PC-3 (cell line): ENCODE results near the gene ADSS1. TPM values are rescaled to one million over a fixed set of nuclear protein-coding genes. Genes with fewer than 3 reads are reported as not detected.

Experiments used
- ATAC-seq: fragments of 200-7000 bp; cut with Tn5 transposase; 2 replicates; pipeline ENCODE4 v1.9.1; 2020; ENCODE audit warnings: mild to moderate bottlenecking, moderate library complexity
- BruUV-seq: library from RNA; stranded (reverse); fragments of 400-500 nt; replicated peaks from 2 replicates; lab custom pipeline; 2021; lab: Mats Ljungman, UMichigan
- CTCF ChIA-PET: fragments of 300-600 bp; sonication (Branson Sonifier 250); formaldehyde crosslinking; loops from one replicate; lab custom pipeline; 2022; ENCODE audit warnings: antibody characterized with exemption; lab: Charles Lee
- POLR2A ChIA-PET: fragments of 300-600 bp; sonication (Branson Sonifier 250); formaldehyde crosslinking; loops from one replicate; lab custom pipeline; 2022; ENCODE audit warnings: antibody characterized with exemption; ENCODE audit not compliant: unreplicated experiment; lab: Charles Lee
- DNase-seq: peaks from one replicate; pipeline ENCODE4 v3.0.0-alpha.2; 2015
- H2AFZ ChIP-seq: fragments of 300-600 bp; sonication (generic); 2 replicates; pipeline ENCODE4 v1.6.0; 2016; ENCODE audit warnings: antibody characterized with exemption, low read length
- H3F3A ChIP-seq: fragments of 300-600 bp; sonication (generic); one replicate; pipeline ENCODE4 v1.6.0; 2017; ENCODE audit warnings: antibody characterized with exemption, low read length, control low read depth, mild to moderate bottlenecking; ENCODE audit not compliant: unreplicated experiment
- H3K27ac ChIP-seq: fragments of 300-600 bp; sonication (generic); 2 replicates; pipeline ENCODE4 v1.5.1; 2016; ENCODE audit warnings: mild to moderate bottlenecking, low read length
- H3K27me3 ChIP-seq: fragments of 300-600 bp; sonication (generic); 2 replicates; pipeline ENCODE4 v1.6.1; 2016; ENCODE audit warnings: low read length, mixed read lengths
- H3K36me3 ChIP-seq: fragments of 300-600 bp; sonication (generic); 2 replicates; pipeline ENCODE4 v1.6.1; 2016; ENCODE audit warnings: low read depth, mixed run types, low read length, mixed read lengths
- H3K4me1 ChIP-seq: fragments of 300-600 bp; sonication (generic); 2 replicates; pipeline ENCODE4 v1.5.1; 2016; ENCODE audit warnings: low read length; ENCODE audit not compliant: insufficient read depth
- H3K4me2 ChIP-seq: fragments of 300-600 bp; sonication (generic); 2 replicates; pipeline ENCODE4 v1.6.0; 2016; ENCODE audit warnings: low read length
- H3K4me3 ChIP-seq: fragments of 300-600 bp; sonication (generic); 2 replicates; pipeline ENCODE4 v1.5.1; 2016; ENCODE audit warnings: mild to moderate bottlenecking, low read length, mixed read lengths
- H3K79me2 ChIP-seq: fragments of 300-600 bp; sonication (generic); 2 replicates; pipeline ENCODE4 v1.6.1; 2017; ENCODE audit warnings: low read length, mixed read lengths
- H3K9ac ChIP-seq: fragments of 300-600 bp; sonication (generic); 2 replicates; pipeline ENCODE4 v1.6.0; 2016; ENCODE audit warnings: mild to moderate bottlenecking, low read length
- H3K9me2 ChIP-seq: fragments of 300-600 bp; sonication (generic); replicated peaks from 2 replicates; pipeline ENCODE4 v1.6.1; 2016; ENCODE audit warnings: mixed run types, low read length, mixed read lengths
- H3K9me3 ChIP-seq: fragments of 300-600 bp; sonication (generic); 2 replicates; pipeline ENCODE4 v1.6.1; 2016; ENCODE audit warnings: low read length, mixed read lengths
- H4K20me1 ChIP-seq: fragments of 300-600 bp; sonication (generic); 2 replicates; pipeline ENCODE4 v1.6.1; 2016; ENCODE audit warnings: low read length, mixed read lengths
- CTCF ChIP-seq: fragments of 300-600 bp; sonication (generic); conservative IDR thresholded peaks from 2 replicates; pipeline ENCODE4 v1.5.1; 2017; ENCODE audit warnings: antibody characterized with exemption, low read depth, mild to moderate bottlenecking, low read length
- EZH2 ChIP-seq: fragments of 300-600 bp; sonication (generic); IDR thresholded peaks from one replicate; pipeline ENCODE4 v1.6.1; 2017; ENCODE audit warnings: antibody characterized with exemption, mild to moderate bottlenecking, low read length; ENCODE audit not compliant: unreplicated experiment
- EZH2phosphoT487 ChIP-seq: fragments of 300-600 bp; sonication (generic); IDR thresholded peaks from 2 replicates; pipeline ENCODE4 v1.6.1; 2018; ENCODE audit warnings: mild to moderate bottlenecking, antibody characterized with exemption, low read length, borderline replicate concordance
- intact Hi-C: fragments of 100-400 bp; cut with micrococcal nuclease; formaldehyde crosslinking; loops from 2 replicates; pipeline ENCODE4 v1.9.0; 2023
- total RNA-seq: library from RNA; depleted of rRNA; stranded (reverse); fragments of >200 nt; gene quantifications from 2 replicates; pipeline ENCODE4 v1.2.3, GENCODE V29; 2014

ADSS1 gene
- total RNA-seq, 1 experiment from 2014 or later: 7.9 TPM

DNA sequence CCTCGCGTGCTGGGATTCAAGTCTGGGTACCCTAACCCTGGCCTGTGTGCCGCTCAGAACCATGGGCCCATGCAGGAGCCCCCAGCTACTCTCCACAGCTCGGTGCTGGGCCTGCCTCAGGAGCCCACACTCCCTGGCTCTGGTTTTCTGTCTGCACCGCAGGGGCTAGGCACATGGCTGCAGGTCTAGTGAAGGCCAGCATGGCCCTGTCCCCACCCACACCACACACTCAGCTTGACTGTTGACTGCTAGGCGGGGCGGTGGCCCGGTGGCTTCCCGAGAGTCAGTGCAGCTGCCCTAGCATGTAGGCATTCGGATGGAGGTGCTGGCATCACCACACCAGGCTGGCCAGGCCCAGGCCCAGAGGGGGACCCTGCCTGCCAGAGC, 26.7 kb upstream of the ADSS1 start:
- peaks cover 21% of the 10 kb centered on the region for H3K4me1 ChIP-seq
- no peaks in the 10 kb centered on the region for H3K9me3 ChIP-seq
- BruUV-seq: no TSS peak
- no peak overlapping the region for H3K9ac ChIP-seq
- H3K4me3 ChIP-seq: no peak overlapping the region
- H3K4me2 ChIP-seq: no peak overlapping the region
- peaks cover 78% of the 10 kb centered on the region for H3K79me2 ChIP-seq
- peaks cover 38% of the 10 kb centered on the region for H4K20me1 ChIP-seq
- no peaks in the 10 kb centered on the region for H3F3A ChIP-seq
- DNase-seq (no peak), ATAC-seq (no peak)
- ChIA-PET CTCF (no interaction called here), POLR2A (no interaction called here)
- H3K36me3 ChIP-seq: peaks cover 20% of the 10 kb centered on the region; the same call in 1 of the 2 replicates
- no peak overlapping the region for H3K27ac ChIP-seq
- H3K27me3 ChIP-seq: no peaks in the 10 kb centered on the region
- no peaks in the 10 kb centered on the region for H3K9me2 ChIP-seq
- TF ChIP-seq EZH2 (no peak), CTCF (no peak), EZH2phosphoT487 (no peak)
- H2AFZ ChIP-seq: no peak overlapping the region
- intact Hi-C loops: no loop called here

DNA sequence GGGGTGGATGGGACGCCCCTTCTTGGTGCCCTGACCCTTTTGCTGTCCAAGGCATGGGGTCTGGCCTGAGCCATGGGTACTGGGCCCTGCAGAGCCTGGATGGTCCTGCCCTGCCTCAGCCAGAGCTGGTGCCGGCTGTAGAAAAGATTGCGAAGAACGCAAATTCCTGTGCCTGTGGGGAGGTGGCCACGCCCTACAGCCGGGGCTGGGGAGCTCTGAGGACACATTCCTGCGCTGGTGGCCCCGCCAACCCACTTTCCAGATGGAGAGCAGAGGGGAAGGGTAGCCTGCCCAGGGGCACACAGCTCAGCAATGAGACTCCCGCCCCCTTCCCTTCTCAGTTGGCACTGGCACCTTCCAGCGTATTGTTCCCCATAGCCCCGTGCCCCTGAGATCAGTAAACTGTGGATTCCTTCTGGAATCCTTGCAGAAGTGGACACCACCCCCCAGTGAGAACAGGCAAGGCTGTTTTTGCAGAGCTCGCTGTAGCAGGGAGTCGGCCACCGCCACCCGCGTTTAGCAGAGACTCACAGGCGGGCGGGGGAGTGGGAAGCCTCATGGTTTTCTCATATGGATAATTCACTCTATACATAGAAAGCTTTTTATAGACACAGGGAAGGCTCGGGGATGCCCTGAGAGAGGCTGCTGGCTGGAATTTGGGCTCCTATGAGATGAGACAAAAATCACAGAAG, 26.0 kb upstream of the ADSS1 start:
- POLR2A ChIA-PET: no interaction called here
- ATAC-seq (no peak), DNase-seq (no peak)
- peaks cover 21% of the 10 kb centered on the region; the same call in 1 of the 2 replicates for H3K36me3 ChIP-seq
- no peak overlapping the region for H3K9ac ChIP-seq
- peaks cover 71% of the 10 kb centered on the region for H3K79me2 ChIP-seq
- H3K4me2 ChIP-seq: no peak overlapping the region
- CTCF ChIA-PET: no interaction called here
- intact Hi-C loops: no loop called here
- TF ChIP-seq CTCF (no peak), EZH2phosphoT487 (no peak), EZH2 (no peak)
- H3K4me3 ChIP-seq: no peak overlapping the region
- H3K9me3 ChIP-seq: no peaks in the 10 kb centered on the region
- H3K27ac ChIP-seq: no peak overlapping the region
- peaks cover 31% of the 10 kb centered on the region for H4K20me1 ChIP-seq
- no peaks in the 10 kb centered on the region for H3K9me2 ChIP-seq
- no peaks in the 10 kb centered on the region for H3K27me3 ChIP-seq
- no peaks in the 10 kb centered on the region for H3F3A ChIP-seq
- peaks cover 19% of the 10 kb centered on the region for H3K4me1 ChIP-seq
- no TSS peak for BruUV-seq
- no peak overlapping the region for H2AFZ ChIP-seq

GRCh38 chr14:104698688-104699425, 25.2 kb upstream of the ADSS1 start:
- peaks cover 23% of the 10 kb centered on the region; the same call in 1 of the 2 replicates for H4K20me1 ChIP-seq
- intact Hi-C loops: no loop called here
- H3K36me3 ChIP-seq: peaks cover 29% of the 10 kb centered on the region; the same call in 1 of the 2 replicates
- no peak overlapping the region for H3K9ac ChIP-seq
- H3K79me2 ChIP-seq: peaks cover 63% of the 10 kb centered on the region
- no peak overlapping the region for H3K4me3 ChIP-seq
- H3K4me1 ChIP-seq: peaks cover 11% of the 10 kb centered on the region
- DNase-seq: no peak
- H3K27me3 ChIP-seq: no peaks in the 10 kb centered on the region
- POLR2A ChIA-PET: no interaction called here
- H2AFZ ChIP-seq: no peak overlapping the region
- H3K9me3 ChIP-seq: no peaks in the 10 kb centered on the region
- no peaks in the 10 kb centered on the region for H3F3A ChIP-seq
- no peak for ATAC-seq
- CTCF ChIA-PET: no interaction called here
- no peak overlapping the region for H3K4me2 ChIP-seq
- H3K9me2 ChIP-seq: no peaks in the 10 kb centered on the region
- TF ChIP-seq EZH2phosphoT487: no peak
- no peak for TF ChIP-seq EZH2
- TF ChIP-seq CTCF: no peak
- no TSS peak for BruUV-seq
- no peak overlapping the region for H3K27ac ChIP-seq
